Measurements from ENCODE around the gene DGCR8. TPM values are rescaled to one million over a fixed set of nuclear protein-coding genes. Genes with fewer than 3 reads are reported as not detected.

DGCR8 gene
- total and polyA plus RNA-seq, 2 of the 4 experiments (the other 2 are of a cell fraction), result 16.7 to 25.3 TPM

GRCh38 chr22:20062766-20063083, 17.3 kb upstream of the DGCR8 start:
- no peak overlapping the region for H2AK5ac ChIP-seq (ENCODE audit: low read depth, low read length)
- H4K5ac ChIP-seq (ENCODE audit: low read depth, low read length), result no peak overlapping the region
- DNase-seq, result peak; percentile 55
- no peak overlapping the region for H3K9ac ChIP-seq (ENCODE audit: low read depth, low read length)
- H2BK20ac ChIP-seq (ENCODE audit: low read depth, low read length), result no peak overlapping the region
- no peaks in the 10 kb centered on the region for H3K27me3 ChIP-seq (ENCODE audit: control insufficient read depth, insufficient read depth, low read length)
- dilution Hi-C loops (cut with HindIII; ENCODE audit: low sequenced_read_pairs, unreplicated experiment) (no loop called here), in situ Hi-C loops (cut with MboI; ENCODE audit: low sequenced_read_pairs) (no loop called here), intact Hi-C loops (cut with micrococcal nuclease) (no loop called here)
- H3K36me3 ChIP-seq (ENCODE audit: control insufficient read depth, insufficient read depth, low read length), result peaks cover 33% of the 10 kb centered on the region
- ChIA-PET CTCF (no interaction called here), POLR2A (ENCODE audit: unreplicated experiment) (no interaction called here)
- peaks cover 5 to 8% of the 10 kb centered on the region in 2 experiments; a peak in 1 of 4 replicates for H3K79me1 ChIP-seq (ENCODE audit: low read depth in 1 of 2, low read length in 2 of 2)
- peaks cover 6% of the 10 kb centered on the region for H3K9me1 ChIP-seq (ENCODE audit: insufficient read depth, low read length)
- no TSS peak for BruUV-seq (replicated peaks)
- H2BK15ac ChIP-seq (ENCODE audit: low read depth, low read length), result no peak overlapping the region
- no peak overlapping the region for H3K27ac ChIP-seq (ENCODE audit: insufficient read depth, low read length)
- no peak overlapping the region for H4K91ac ChIP-seq (ENCODE audit: insufficient read depth, low read depth, low read length)
- no peaks in the 10 kb centered on the region; the same call in 1 of the 2 replicates for H4K20me1 ChIP-seq (ENCODE audit: insufficient read depth, low read length)
- no peaks in the 10 kb centered on the region for H3K9me3 ChIP-seq (ENCODE audit: control insufficient read depth, insufficient read depth, low read length)
- peak overlapping the region; percentile 42 for H2AK9ac ChIP-seq (replicated peaks; ENCODE audit: low read depth, low read length, poor library complexity)
- H3K4ac ChIP-seq (ENCODE audit: low read depth, low read length), result no peak overlapping the region
- H3K18ac ChIP-seq (ENCODE audit: low read depth, low read length), result no peak overlapping the region
- TF ChIP-seq BHLHE40 (IDR thresholded peaks at IDR 0.05; ENCODE audit: low read depth, low read length) (peak; percentile 79), FOS (IDR thresholded peaks at IDR 0.05; ENCODE audit: low read depth, low read length) (no peak)
- H3K56ac ChIP-seq (ENCODE audit: extremely low read depth, insufficient read depth, low read length), result no peak overlapping the region
- ATAC-seq (ENCODE audit: low read depth), result no peak
- H3K14ac ChIP-seq (replicated peaks; ENCODE audit: low read depth, low read length), result no peak overlapping the region
- no peak overlapping the region for H4K8ac ChIP-seq (ENCODE audit: low read depth in 2 of 2, low read length in 2 of 2)
- no peak overlapping the region for H2AFZ ChIP-seq (replicated peaks; ENCODE audit: low read length, poor library complexity)
- H2BK120ac ChIP-seq (ENCODE audit: low read depth, low read length), result no peak overlapping the region
- no peak overlapping the region for H3K4me3 ChIP-seq (ENCODE audit: insufficient read depth, low read depth, low read length)
- no peaks in the 10 kb centered on the region for H3K4me1 ChIP-seq (ENCODE audit: control insufficient read depth, insufficient read depth, low read length)
- WGBS, 2 experiments (ENCODE audit: extremely low coverage in 2 of 2, insufficient read length in 1 of 2), result no CpG with 5 or more reads among the region's 11 CpGs
- H2BK5ac ChIP-seq (ENCODE audit: low read depth, low read length, poor library complexity, severe bottlenecking), result no peak overlapping the region
- H3K4me2 ChIP-seq (ENCODE audit: low read depth, low read length), result no peak overlapping the region
- no peak overlapping the region for H3K23ac ChIP-seq (ENCODE audit: low read depth, low read length)
